K562 (cell line): Measurements from ENCODE around the gene RPL22L1. TPM values are rescaled to one million over a fixed set of nuclear protein-coding genes. Genes with fewer than 3 reads are reported as not detected.

ENCODE experiments used
- CBFB ChIP-seq: sonication (generic); formaldehyde crosslinking; IDR thresholded peaks from 2 replicates; pipeline ENCODE4 v1.4.0; 2020; ENCODE audit warnings: mild to moderate bottlenecking, missing genetic modification reagents
- CHD2 ChIP-seq: IDR thresholded peaks from 2 replicates; pipeline ENCODE4 v1.6.1; 2011; ENCODE audit warnings: low read depth, low read length
- CSDE1 ChIP-seq, 2 experiments: fragments of 450-650 bp; IDR thresholded peaks; 2 replicates each; pipeline ENCODE4 v1.6.1; 2016; ENCODE audit warnings: mild to moderate bottlenecking in 1 of 2
- FOXA3 ChIP-seq, 2 experiments: fragments of 450-650 bp in 1 of 2; sonication (generic) in 1 of 2; formaldehyde crosslinking; IDR thresholded peaks in 1 of 2; conservative IDR thresholded peaks in 1 of 2; 2 replicates each; pipeline versions ENCODE4 v1.4.0 to v1.8.0; 2020 to 2022; ENCODE audit warnings: mild to moderate bottlenecking in 2 of 2, missing genetic modification reagents in 1 of 2
- MBD2 ChIP-seq: sonication (generic); IDR thresholded peaks from 2 replicates; pipeline ENCODE4 v1.6.1; 2016; ENCODE audit warnings: low read depth, borderline replicate concordance
- NR1H2 ChIP-seq: sonication (generic); formaldehyde crosslinking; IDR thresholded peaks from 2 replicates; pipeline ENCODE4 v1.4.0; 2020; ENCODE audit warnings: mild to moderate bottlenecking, missing genetic modification reagents
- STAT5B ChIP-seq: fragments of 250-450 bp; sonication (Bioruptor Pico); IDR thresholded peaks from 2 replicates; pipeline ENCODE4 v1.8.0; 2021; ENCODE audit warnings: mild to moderate bottlenecking, inconsistent platforms
- polyA plus RNA-seq, 8 experiments: library from polyadenylated mRNA; depleted of rRNA in 4 of 8; stranded (reverse) in 5 of 8; unstranded in 3 of 8; fragments of >200 nt; fragmentation: Nextera tagmentation in 2 of 8; fragmentation: Illumina TruSeq in 1 of 8; extraction: Ambion mirVana in 2 of 8; extraction: Trizol in 1 of 8; gene quantifications; 2 replicates each; pipeline versions ENCODE4 v1.2.1 to v1.2.3, GENCODE V29; 2011 to 2014; ENCODE audit warnings: inconsistent platforms in 1 of 8, missing spikeins in 1 of 8
- total RNA-seq, 7 experiments: library from RNA; depleted of rRNA in 6 of 7; stranded (reverse); fragments of >200 nt in 6 of 7; fragmentation: Illumina TruSeq in 2 of 7; extraction: Trizol in 2 of 7; gene quantifications; 2 replicates each; pipeline versions ENCODE4 v1.2.1 to v1.2.3, GENCODE V29; 2011 to 2021; ENCODE audit warnings: low replicate concordance in 1 of 7
- TF ChIP-seq, protein P1 (sequence below): sonication (generic); formaldehyde crosslinking; IDR thresholded peaks from 2 replicates; pipeline ENCODE4 v1.8.0; 2023; ENCODE audit warnings: missing genetic modification reagents, mild to moderate bottlenecking, borderline replicate concordance

The RPL22L1 gene
- total and polyA plus RNA-seq, 9 of the 15 experiments (the other 6 are each of a cell fraction or from before 2014, with no cell fraction given): 53.9 to 198 (median 108) TPM

DNA sequence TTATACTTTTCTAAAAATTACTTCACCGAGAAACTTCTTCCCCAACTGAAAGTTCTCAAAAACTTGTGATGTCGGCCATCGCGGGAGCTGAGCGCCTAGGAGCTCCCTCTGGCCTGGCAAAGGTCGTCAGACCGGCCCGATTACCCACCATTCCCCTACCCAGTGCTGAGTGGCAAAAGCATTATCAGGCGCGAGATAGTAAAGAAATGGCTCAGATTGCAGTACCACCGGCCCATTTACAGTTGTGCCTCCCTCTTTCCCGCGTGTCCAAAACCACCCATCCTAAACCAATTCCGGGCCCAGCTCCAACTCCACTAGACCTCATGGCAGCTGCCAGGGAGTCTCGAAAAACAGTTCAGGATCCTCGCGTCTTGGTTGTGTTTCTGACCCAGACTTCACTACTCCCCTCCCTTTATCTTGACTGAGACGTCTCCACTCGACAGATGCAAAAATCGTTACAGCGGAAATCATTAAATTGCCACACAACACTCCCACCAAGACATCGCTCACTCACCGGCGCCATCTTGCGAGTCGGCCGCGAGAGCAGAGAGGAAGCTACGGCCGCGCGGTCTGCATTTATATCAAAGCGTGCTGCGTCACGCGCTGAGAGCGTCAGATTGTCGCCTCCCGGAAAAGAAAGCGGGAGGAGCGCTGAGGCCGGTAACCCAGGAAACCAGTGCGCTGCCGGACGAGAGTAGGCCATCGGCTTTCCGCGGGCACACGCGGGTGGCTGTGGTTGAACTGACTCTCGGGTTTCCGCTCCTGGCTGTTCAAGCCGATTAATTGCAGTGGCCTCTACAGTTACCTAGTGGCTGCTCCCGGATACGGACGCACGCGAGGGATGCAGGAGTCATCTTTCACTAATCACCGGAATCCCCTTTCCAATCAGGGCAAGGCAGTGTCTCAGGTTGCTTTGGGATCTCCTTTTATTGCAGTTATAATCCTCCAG lies at the start of gene RPL22L1 (continued):
- 0 out of 2 replicates have a peak, but pooled peaks have one; percentile 67 for TF ChIP-seq NR1H2 (CRISPR knock-in tag)
- TF ChIP-seq MBD2: peak; percentile 81; the same call in 1 of the 2 replicates
- TF ChIP-seq CHD2: peak; percentile 33; the same call in 1 of the 2 replicates
- no peak for TF ChIP-seq STAT5B (CRISPR knock-in tag)
- TF ChIP-seq, protein P1, sequence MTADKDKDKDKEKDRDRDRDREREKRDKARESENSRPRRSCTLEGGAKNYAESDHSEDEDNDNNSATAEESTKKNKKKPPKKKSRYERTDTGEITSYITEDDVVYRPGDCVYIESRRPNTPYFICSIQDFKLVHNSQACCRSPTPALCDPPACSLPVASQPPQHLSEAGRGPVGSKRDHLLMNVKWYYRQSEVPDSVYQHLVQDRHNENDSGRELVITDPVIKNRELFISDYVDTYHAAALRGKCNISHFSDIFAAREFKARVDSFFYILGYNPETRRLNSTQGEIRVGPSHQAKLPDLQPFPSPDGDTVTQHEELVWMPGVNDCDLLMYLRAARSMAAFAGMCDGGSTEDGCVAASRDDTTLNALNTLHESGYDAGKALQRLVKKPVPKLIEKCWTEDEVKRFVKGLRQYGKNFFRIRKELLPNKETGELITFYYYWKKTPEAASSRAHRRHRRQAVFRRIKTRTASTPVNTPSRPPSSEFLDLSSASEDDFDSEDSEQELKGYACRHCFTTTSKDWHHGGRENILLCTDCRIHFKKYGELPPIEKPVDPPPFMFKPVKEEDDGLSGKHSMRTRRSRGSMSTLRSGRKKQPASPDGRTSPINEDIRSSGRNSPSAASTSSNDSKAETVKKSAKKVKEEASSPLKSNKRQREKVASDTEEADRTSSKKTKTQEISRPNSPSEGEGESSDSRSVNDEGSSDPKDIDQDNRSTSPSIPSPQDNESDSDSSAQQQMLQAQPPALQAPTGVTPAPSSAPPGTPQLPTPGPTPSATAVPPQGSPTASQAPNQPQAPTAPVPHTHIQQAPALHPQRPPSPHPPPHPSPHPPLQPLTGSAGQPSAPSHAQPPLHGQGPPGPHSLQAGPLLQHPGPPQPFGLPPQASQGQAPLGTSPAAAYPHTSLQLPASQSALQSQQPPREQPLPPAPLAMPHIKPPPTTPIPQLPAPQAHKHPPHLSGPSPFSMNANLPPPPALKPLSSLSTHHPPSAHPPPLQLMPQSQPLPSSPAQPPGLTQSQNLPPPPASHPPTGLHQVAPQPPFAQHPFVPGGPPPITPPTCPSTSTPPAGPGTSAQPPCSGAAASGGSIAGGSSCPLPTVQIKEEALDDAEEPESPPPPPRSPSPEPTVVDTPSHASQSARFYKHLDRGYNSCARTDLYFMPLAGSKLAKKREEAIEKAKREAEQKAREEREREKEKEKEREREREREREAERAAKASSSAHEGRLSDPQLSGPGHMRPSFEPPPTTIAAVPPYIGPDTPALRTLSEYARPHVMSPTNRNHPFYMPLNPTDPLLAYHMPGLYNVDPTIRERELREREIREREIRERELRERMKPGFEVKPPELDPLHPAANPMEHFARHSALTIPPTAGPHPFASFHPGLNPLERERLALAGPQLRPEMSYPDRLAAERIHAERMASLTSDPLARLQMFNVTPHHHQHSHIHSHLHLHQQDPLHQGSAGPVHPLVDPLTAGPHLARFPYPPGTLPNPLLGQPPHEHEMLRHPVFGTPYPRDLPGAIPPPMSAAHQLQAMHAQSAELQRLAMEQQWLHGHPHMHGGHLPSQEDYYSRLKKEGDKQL (CRISPR knock-in tag): no peak
- TF ChIP-seq CBFB (CRISPR knock-in tag): no peak
- TF ChIP-seq CSDE1 (IDR thresholded peaks at IDR 0.05): peak in 1 of 2 experiments; percentile 62; a peak in 2 of 4 replicates
- TF ChIP-seq FOXA3 (CRISPR knock-in tag; conservative IDR thresholded peaks at IDR 0.05 in 1 of 2, IDR thresholded peaks at IDR 0.05 in 1 of 2): no peak
